D341Med (cell line): ENCODE results near the gene DCHS2.

Source experiments
- DNase-seq: peaks from one replicate; pipeline ENCODE4 v3.0.0; 2012; ENCODE audit warnings: low spot score

Gene DCHS2

GRCh38 chr4:154194649-154195048 is 296.9 kb downstream of the DCHS2 start:
- DNase-seq, result no peak

GRCh38 chr4:154192585-154192984 is 299.0 kb downstream of the DCHS2 start:
- DNase-seq, result no peak

GRCh38 chr4:154189346-154189745 is 302.3 kb downstream of the DCHS2 start:
- no peak for DNase-seq

GRCh38 chr4:154186888-154187287 is 304.7 kb downstream of the DCHS2 start:
- no peak for DNase-seq

GRCh38 chr4:154186035-154186434 is 305.6 kb downstream of the DCHS2 start:
- no peak for DNase-seq

GRCh38 chr4:154184238-154184637 is 307.4 kb downstream of the DCHS2 start:
- no peak for DNase-seq

GRCh38 chr4:154183264-154183663 is 308.3 kb downstream of the DCHS2 start:
- DNase-seq, result no peak
